Panc1 (cell line): ENCODE results near the gene ANKH.

Source experiments
- CTCF ChIP-seq: fragments of 450-650 bp; IDR thresholded peaks from 2 replicates; pipeline ENCODE4 v1.5.1; 2017; ENCODE audit warnings: mild to moderate bottlenecking
- REST ChIP-seq, 2 experiments: IDR thresholded peaks; 2 replicates each; pipeline ENCODE4 v1.6.1; 2011 to 2012; ENCODE audit warnings: low read depth in 2 of 2, control low read depth in 1 of 2, low read length in 1 of 2, mild to moderate bottlenecking in 1 of 2, moderate library complexity in 1 of 2; ENCODE audit not compliant: insufficient read depth in 1 of 2

- TF ChIP-seq CTCF (no peak), REST (IDR thresholded peaks at IDR 0.05; ENCODE audit: insufficient read depth in 1 of 2, low read depth in 2 of 2, low read length in 1 of 2) (no peak)
Observed at GRCh38 chr5:14679595-14679994, 192.0 kb downstream of the ANKH start.
